B cell (primary cell): ENCODE results near the gene ZNF407.

Source experiments
- CTCF ChIP-seq: fragments of 200-600 bp; IDR thresholded peaks from one replicate; pipeline ENCODE4 v1.8.0; 2022; ENCODE audit warnings: antibody characterized with exemption, mild to moderate bottlenecking
- EZH2 ChIP-seq: IDR thresholded peaks from 2 replicates; pipeline ENCODE4 v1.6.1; 2012; ENCODE audit warnings: borderline replicate concordance, low read depth, mild to moderate bottlenecking, moderate library complexity, low read length; ENCODE audit not compliant: insufficient read depth, poor library complexity, severe bottlenecking

GRCh38 chr18:75083131-75083530 lies 485.5 kb downstream of the ZNF407 start:
- no peak for TF ChIP-seq EZH2
- TF ChIP-seq CTCF: no peak
